HG03066 (cell line): ENCODE data around the gene MPPED1.

ENCODE experiments used
- ATAC-seq: cut with Tn5 transposase; IDR thresholded peaks from one replicate; pipeline ENCODE4 v1.9.1; 2021; ENCODE audit warnings: low read depth; ENCODE audit not compliant: unreplicated experiment

Gene MPPED1

DNA sequence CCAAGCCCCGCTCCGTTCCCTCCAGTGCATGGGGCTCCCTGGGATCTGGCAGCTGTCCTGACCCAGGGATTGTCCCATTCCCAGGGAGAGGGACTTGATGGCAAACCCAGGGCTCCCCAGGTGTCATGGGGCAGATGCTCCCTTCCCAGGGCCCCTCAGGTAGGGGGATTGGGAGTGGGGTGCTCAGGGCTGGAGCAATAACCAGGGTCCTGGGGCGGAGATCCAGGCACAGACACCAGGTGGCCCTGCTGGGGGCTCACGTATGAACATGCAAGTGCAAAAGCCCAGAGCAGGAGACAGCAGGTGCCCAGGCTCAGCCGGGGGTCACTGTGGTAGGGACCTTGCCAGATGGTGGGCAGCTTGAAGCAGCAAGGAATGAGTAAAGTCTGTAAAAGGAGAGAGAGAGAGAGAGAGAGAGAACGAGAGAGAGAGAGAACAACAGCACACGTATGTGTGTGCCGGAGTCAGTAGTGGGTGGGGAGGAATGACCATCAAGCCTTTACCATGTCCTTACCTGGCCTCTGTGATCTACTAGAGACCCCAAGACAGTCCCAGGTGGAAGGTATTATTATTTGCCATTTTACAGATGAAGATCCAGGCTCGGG, 19.3 kb upstream of the MPPED1 start:
- no peak for ATAC-seq

DNA sequence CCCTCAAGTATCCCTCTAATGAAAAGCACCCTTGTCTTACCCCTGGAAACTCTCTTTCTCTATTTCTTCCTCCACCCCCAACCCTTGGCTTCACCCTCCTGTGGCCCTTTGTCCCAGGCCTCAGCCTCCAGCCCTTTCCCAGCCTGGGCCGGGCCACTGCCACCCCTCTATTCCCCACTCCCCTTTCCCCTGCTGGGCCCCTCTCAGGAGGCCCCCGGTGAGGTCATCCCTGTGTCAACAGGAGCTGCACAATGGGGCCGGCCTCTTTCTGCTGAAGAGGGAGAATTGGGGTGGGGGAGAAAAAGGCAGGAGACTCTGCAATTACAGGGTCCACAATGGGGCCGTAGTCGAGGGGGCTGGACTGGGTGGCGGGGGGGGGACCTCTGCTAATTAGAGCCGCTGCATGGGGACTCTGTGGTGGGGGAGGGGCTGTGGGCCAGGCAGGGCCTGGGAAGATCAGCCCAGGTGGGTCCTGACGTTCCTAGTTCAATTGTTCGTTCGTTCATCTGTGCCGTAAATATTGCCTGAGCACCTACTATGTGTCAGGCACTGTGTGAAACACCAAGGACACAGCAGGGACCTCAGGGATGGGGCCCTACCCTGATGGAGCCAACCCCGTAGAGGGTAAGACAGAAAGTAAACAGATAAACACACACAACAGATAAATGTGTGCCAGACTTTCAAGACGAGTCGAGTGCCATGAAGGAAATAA, 18.5 kb upstream of the MPPED1 start:
- ATAC-seq: no peak

GRCh38 chr22:43393844-43394474, 17.9 kb upstream of the MPPED1 start:
- ATAC-seq: no peak

GRCh38 chr22:43395086-43395695, 16.6 kb upstream of the MPPED1 start:
- no peak for ATAC-seq

GRCh38 chr22:43396321-43396933, 15.4 kb upstream of the MPPED1 start:
- ATAC-seq: no peak

DNA sequence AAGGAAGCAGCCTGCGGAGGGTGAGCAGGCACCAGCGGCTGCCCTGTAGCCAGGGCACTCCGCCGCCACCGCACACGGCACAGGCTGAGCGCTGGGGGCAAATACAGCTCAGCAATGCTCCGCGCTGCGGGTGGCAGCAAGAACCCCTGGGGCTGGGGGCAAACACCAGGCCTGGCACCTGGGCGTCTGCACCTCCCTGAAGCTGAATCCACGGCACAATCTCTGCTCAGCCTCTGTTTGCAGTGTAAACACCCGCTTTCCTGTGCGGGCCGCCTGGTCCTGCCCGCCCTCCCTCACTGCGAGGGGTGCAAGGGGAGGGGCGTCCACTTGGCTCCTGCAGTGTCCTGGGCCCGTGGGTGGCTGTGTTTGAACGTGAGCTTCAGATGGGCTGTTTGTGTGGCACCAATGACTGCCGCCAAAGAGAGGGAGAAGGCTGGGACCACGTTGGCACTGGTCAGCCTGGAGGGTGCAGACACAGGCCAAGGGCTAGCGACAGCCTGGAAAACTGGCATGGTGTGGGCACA, 14.8 kb upstream of the MPPED1 start:
- no peak for ATAC-seq

- no peak for ATAC-seq
These were observed 14.0 kb upstream of the MPPED1 start for GRCh38 chr22:43397766-43398165.

- no peak for ATAC-seq
These were observed 13.6 kb upstream of the MPPED1 start for GRCh38 chr22:43398246-43398645.

GRCh38 chr22:43398910-43399309, 12.9 kb upstream of the MPPED1 start:
- no peak for ATAC-seq

DNA sequence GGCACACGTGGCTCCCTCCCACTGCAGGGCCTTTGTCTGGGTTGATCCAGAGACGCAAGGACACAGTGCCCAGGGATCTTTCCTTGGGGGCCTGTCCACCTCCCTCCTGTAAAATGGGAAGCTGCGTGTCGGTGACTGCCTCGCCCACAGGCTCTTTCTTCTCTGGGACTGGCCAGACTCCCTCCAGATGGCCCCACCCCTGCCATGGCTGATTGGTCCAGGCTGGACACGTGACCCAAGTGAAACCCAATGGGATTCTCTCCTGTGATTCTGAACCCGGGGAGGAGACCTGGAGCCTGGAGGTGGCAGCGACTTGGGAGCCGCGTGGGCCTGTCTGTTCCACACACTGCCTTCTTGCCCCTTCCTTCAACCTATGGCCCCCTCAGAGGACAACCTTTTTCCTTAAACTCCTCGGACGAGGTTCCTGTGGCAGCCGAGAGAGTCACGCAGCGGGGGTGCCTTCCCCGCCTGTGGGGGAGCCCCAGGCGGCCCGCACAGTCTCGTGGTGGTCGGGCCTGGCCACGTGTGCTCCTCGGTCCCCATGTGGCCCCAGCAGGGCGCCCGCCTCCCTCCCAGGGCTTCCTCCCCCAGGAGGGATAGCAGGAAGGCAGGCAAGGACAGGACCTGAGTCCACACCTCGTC, 12.4 kb upstream of the MPPED1 start:
- no peak for ATAC-seq

DNA sequence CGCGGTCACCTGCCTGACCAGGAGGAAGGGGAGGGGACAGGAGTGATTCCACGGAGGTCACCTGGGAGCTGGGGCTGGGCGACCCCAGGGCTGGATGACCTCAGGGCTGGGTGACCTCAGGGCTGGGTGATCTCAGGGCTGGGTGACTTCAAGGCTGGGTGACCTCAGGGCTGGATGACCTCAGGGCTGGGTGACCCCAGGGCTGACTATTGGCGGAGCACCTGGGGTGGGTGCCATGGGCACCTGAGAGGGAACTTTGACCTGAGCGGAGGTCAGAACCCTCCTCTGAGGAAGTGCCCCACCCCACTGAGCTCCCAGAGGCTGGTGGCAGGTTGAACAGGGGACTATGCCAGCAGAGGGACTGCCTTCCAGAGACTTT, 11.8 kb upstream of the MPPED1 start:
- no peak for ATAC-seq

- no peak for ATAC-seq
These were observed 11.4 kb upstream of the MPPED1 start for GRCh38 chr22:43400449-43400848.

- ATAC-seq: no peak
These were observed 10.6 kb upstream of the MPPED1 start for GRCh38 chr22:43401233-43401632.

DNA sequence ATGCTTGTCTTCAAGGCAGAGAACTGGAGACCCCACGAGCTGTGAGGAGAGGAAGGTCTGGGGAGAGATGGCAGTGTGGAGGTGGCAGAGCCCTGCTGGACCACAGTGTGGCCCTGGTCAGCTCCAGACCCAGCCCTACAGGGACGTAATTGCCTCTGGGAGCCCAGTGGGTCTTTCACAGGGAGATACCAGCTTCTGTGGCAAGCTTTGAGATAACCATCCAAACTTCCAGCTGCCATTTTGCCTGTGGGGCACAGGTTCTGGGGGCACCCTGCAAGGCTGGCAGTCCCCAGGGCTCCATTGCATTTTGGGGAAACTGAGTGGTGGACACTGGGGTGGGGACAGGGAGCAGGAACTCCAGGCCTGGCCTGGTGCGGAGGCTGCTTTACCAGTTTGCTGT, 10.2 kb upstream of the MPPED1 start:
- no peak for ATAC-seq

- no peak for ATAC-seq
These were observed 9.7 kb upstream of the MPPED1 start for GRCh38 chr22:43402128-43402527.

GRCh38 chr22:43404673-43405385, 7.0 kb upstream of the MPPED1 start:
- no peak for ATAC-seq

DNA sequence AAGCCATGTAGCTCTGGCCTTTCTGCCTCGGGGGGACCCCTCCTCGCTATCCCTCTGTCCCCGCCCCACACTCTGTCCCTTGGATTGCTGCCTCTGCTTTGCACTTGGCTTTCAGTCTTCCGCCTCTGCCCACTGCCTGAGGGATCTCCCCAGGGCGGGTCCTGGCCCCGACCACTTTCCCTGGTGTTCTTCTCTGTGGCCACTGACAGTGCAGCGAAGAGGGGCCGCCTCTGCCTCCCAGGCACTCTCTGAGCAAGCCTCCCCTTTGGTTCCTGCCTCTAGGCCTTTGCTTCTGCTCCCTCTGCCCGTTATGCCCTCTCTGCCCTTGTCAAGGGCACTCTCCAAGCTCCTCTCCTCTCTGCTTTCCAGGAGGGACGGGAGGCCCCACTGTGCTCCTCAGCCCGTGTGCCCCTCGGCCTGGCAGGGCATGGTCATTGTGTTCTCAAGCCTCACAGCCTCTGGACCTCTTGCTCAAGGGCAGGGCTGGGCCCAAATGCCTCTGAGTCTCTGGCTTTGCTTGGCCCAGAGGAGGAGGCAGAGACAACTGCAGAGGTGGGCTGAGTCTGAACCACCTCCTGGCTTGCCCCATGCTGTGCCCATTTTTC, 5.5 kb upstream of the MPPED1 start:
- ATAC-seq: no peak

DNA sequence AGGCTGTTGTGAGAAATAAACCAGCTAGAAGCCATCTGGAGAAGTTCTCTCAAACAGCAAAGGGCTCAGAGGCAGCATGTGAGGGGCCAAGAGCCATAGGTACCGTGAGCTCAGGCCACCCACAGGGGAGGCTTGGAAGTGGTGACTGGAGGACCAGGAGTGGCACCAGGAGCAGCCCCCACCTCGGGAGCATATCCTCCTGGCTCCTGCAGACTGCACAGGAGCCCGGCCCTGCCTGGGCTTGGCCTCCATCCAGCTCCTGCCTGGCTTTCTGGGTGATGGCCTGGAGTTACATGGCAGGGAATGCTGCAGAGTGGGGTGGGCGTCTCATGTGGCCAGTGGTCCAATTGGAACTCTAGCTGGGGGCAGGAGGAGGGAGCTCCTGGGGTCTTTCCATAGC, 4.2 kb upstream of the MPPED1 start:
- ATAC-seq: no peak

- no peak for ATAC-seq
These were observed 3.8 kb upstream of the MPPED1 start for GRCh38 chr22:43408009-43408408.

- no peak for ATAC-seq
These were observed 2.8 kb upstream of the MPPED1 start for GRCh38 chr22:43409046-43409445.
